ENCODE measurements around the gene LIMA1.
"Not testable (repeated sequence)": the region's sequence is repeated elsewhere in the genome, so short reads cannot be mapped to it uniquely, and the experiment has no call there.

The LIMA1 gene

DNA sequence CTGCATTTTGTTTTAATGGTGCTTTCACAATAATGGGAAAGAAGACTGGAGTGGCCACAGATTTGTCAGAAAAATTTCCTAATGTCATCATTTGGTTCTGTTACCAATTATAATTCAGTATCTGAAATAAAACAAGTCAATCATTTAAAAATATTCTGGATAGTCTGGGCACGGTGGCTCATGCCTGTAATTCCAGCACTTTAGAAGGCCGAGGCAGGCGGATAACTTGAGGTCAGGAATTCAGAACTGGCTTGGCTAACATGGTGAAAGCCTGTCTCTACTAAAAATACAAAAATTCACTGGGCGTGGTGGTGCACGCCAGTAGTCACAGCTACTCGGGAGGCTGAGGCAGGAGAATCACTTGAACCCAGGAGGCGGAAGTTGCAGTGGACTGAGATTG, 4.0 kb upstream of the LIMA1 start:
- DNase-seq (ENCODE audit: low read depth, low spot score) = no peak

DNA sequence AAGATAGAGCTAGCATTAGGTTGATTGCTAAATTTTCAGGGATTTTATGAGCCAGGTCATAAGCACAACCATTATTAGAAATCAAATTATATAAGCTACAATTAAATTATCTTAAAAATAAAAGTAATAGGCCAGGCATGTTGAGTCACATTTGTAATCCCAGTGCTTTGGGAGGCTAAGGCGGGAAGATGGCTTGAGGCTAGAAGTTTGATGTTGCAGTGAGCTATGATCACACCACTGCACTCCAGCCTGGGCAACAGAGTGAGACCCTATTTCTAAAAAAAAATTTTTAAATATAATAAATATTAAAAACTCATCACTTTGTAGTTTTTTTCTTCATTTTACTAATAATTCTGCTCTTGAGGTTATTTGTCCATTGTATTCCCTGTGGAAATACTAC, 1.9 kb upstream of the LIMA1 start:
- DNase-seq (ENCODE audit: low read depth, low spot score) = no peak

DNA sequence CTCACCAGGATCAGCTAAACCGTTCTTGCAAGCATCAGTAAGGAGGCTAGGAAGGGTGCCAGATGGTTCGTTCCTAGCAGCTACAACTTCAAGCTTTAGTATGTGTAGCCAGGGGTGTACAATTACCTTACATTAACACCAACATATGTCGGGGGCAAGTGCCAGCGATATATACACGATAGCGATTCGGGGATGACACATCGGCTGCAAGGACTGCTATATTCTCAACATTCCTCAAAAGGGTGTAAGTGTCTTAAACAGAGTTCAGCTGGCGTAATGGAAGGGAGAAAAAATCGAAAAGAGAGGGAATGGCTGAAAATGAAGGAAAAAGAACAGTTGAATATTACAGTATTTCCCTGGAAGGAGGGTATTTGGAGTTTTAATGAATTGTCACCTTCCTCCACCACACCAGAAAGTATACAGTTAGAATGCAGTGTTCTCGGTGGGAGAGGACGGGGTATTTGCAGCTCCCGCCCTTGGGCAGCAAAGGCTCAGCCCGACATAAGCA, 545 bp downstream of the LIMA1 start:
- DNase-seq (ENCODE audit: low read depth, low spot score) = no peak

DNA sequence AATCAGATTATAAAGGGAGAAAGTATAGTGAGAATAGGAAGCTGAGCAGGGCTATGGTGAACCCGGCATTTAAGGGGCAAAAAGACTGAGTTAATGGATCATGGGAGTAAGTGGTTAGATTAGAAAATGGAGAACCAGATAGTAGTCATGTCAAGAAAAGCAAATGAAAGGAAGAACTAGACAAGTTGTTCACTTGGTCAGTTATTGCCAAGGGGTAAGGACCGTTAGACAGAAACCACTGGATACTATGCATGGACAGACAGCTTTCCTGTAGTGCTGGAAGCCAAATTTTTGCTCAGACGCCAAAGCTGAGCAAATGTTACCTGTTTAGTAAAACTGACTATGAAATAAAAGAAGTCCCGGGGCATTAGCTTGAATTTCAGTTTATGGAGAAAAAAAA, 3.8 kb downstream of the LIMA1 start:
- no peak for DNase-seq (ENCODE audit: low read depth, low spot score)

GRCh38 chr12:50276912-50277671, 6.2 kb downstream of the LIMA1 start:
- DNase-seq (ENCODE audit: low read depth, low spot score) = no peak

DNA sequence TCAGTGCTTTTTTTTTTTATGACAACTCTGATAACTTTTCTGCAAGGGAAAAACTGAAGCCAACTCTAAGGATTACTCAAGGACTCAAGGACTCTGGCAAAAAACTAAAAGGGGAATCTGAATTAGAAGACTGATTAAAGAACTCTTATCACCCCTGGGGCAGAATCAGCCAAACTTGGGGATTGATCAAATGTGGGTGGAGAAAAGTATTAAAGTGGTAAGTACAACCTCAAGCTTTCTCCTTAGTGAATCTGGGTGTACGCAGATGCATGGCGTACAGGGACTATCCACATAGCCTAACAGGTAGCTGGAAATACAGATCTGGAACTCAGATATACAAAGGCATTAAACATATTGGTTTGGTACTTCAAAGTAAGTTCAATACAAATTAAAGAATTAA, 7.3 kb downstream of the LIMA1 start:
- no peak for DNase-seq (ENCODE audit: low read depth, low spot score)

GRCh38 chr12:50275556-50275955, 7.8 kb downstream of the LIMA1 start:
- no peak for DNase-seq (ENCODE audit: low read depth, low spot score)

- DNase-seq (ENCODE audit: low read depth, low spot score) = not testable (repeated sequence)
Observed at GRCh38 chr12:50275127-50275526, 8.2 kb downstream of the LIMA1 start.

GRCh38 chr12:50271724-50272247, 11.5 kb downstream of the LIMA1 start:
- DNase-seq (ENCODE audit: low read depth, low spot score) = no peak

GRCh38 chr12:50268482-50268881, 14.8 kb downstream of the LIMA1 start:
- DNase-seq (ENCODE audit: low read depth, low spot score) = no peak

DNA sequence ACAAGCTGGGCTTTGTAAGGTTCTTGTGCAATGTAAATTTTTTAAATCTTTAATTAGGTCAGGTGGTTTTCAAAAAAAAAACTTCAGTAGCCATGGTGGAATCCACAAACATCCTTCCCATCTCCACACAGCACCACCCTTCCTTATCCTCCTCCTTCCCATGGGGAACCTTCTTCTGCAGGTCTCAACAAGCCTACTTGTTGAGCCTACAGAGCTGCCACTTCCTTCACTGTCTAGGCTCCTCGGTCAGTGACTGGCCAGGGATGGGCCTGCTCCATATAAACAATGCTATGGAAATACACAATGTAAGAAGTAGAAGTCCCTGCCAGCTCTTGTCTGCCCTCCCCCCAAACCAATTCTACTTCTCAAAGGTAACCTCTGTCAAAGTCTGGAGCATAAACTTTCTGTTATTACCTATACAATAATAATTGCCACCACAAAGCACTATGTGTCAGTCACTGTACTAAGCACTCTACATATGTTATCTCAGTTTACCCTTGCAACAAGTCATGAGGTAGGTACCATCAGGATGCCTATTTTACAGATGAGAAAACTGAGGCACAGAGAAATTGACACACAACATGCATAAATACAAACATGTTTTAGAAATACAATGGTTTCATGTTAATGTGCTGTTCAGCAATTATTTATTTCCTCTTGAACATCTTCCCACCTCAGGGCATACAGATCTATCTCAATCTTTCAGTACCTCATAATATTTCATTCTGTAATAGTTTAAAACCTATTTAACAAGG, 17.4 kb downstream of the LIMA1 start:
- DNase-seq (ENCODE audit: low read depth, low spot score) = no peak

DNA sequence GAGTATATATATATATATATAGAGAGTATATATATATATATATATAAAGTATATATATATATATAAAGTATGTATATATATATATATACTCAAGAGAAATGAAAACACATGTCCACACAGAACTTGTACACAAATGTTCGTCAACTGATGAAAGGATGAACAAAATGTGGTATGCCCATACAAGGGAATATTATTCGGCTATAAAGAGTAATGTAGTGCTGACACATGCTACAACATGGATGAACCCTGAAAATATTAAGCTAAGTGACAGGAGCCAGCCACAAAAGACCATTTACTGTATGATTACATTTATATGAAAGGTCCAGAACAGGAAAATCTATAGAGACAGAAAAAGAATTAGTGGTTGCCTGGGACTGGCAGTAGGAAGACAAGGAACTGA, 19.5 kb downstream of the LIMA1 start:
- no peak for DNase-seq (ENCODE audit: low read depth, low spot score)

DNA sequence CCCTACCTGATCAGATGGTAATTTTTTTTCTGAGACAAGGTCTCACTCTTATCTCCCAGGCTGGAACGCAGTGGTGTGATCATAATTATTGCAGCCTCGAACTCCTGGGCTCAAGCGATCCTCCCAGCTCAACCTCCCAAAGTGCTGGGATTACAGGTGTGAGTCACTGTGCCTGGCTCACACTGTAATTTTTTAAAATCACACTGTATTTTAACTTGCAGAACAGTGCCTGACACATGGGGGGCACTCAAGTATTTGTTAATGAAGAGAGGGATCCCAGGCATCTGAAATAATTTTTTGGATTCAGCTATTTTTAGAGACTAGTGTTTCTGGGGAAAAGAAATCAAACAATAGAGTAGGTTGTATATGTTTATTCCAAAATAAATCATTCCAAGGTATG, 21.7 kb downstream of the LIMA1 start:
- no peak for DNase-seq (ENCODE audit: low read depth, low spot score)

DNA sequence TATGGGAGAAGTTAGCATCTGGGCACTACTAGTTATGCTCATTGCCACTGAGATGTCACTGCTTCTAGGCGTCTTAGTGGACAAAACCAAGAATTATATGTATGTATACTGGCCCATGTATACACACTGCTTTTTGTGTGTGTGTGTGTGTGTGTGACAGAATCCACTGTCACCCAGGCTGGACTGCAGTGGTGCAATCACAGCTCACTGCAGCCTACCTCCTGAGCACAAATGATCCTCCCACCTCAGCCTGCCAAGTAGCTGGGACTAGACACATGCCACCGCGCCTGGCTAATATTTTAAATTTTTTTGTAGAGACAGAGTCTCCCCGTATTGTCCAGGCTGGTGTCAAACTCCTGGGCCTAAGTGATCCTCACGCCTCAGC, 25.2 kb downstream of the LIMA1 start:
- no peak for DNase-seq (ENCODE audit: low read depth, low spot score)

- no peak for DNase-seq (ENCODE audit: low read depth, low spot score)
Observed at GRCh38 chr12:50257236-50258166, 25.8 kb downstream of the LIMA1 start.

GRCh38 chr12:50256761-50257160, 26.6 kb downstream of the LIMA1 start:
- no peak for DNase-seq (ENCODE audit: low read depth, low spot score)

DNA sequence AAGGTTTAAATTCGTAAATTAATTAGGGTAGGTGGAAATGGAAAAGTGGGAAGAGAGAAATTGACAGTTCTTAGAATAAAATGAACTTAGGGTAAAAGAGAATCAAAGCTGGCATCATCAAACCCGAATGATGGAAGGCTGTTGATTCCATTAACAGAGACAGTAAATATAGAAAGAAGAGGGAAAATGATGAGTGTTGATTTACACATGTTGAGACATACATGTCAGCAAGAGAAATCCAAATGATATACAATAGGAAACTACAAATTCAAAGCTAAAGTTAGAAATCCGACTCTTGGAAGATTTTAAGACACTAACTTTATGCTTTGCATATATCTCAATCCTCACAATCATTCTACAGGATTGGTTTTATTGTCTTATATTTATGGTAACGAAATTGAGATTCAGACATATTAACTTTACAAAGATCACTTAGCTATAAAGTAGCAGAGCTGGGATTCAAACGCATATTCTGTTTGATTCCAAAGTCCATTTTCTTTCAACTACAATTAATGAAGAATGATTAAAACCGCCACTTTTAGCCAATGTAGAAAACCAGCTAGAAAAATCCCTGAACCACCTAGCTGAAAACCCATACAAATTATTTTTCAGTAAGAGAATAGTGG, 30.2 kb downstream of the LIMA1 start:
- DNase-seq (ENCODE audit: low read depth, low spot score) = no peak

DNA sequence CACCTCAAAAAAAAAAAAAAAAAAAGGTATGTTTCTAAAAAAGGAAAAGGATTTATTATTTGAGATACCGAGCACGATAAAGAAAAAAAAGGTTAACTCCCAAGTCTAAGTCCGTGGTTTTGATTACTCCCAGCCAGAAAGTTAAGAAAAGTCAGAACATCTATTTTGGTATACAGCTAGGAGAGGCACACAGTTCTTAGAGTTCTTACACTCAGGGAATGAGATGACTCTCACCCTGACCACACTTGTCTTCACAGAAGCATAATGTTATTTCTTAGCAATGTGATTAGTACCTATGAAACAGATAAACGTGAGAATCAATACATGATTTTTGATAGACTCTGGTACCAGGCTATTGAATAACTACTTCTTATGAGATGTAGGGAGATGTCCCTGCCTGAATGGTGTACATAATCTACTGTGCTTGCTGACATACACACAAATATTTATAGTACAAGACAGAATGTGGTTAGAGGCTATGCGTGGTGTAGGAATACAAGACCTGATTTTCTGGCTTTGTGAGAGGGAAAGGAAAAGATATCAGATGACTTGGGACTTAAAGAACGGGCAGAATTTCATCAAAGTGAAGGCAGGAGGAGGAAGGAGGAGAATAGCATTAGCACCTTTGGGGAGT, 31.6 kb downstream of the LIMA1 start:
- no peak for DNase-seq (ENCODE audit: low read depth, low spot score)

DNA sequence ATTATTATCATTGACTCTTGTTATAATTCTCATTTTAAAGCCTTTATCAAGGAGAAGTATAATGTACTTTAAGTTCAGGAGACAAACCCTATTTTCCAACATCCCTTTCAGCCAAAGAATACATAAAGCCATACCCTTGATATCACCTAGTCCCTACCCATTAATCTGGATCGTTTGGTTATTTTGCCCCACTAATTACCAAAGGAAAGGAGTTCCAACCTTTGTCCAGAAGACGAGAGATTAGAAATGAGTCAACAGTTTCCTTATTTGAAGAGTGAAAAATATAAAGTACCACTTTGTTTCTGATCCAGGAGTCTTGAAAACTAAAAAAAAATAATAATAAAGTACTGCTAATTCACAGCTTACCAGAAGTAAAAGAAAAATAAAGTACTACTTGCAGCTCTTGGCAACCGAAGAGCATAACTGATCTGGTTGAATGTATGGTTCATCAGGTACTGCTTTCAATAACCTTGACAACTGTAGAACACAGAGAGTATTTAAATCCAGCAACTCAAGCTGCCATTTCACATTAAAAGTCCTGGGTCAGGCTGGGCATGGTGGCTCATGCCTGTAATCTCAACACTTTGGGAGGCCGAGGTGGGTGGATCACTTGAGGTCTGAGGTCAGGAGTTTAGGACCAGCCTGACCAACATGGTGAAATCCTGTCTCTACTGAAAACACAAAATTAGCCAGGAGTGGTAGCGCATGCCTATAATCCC, 33.7 kb downstream of the LIMA1 start:
- no peak for DNase-seq (ENCODE audit: low read depth, low spot score)

DNA sequence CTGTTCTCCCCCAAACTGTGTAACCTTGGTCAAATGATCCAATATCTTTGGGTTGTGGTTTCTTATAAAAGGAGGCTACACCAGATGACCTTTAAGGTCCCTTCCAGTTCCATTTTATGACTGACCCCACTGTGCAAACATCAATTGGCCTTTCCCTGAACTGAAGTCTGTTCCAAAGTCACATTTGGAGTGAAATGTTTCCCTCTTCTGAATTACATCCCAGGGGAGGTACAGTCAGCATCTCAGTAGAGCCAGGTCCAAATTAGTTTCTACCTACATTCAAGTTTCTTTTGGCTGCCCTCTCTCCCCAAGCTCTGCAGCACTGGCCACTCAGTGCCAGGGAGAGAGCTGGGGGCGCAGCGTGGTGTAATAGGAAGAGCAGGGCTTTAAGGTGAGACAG, 34.4 kb downstream of the LIMA1 start:
- no peak for DNase-seq (ENCODE audit: low read depth, low spot score)
